ENCODE results near the gene TPBGL.
"Not testable (repeated sequence)": the region's sequence is repeated elsewhere in the genome, so short reads cannot be mapped to it uniquely, and the experiment has no call there.

DNA sequence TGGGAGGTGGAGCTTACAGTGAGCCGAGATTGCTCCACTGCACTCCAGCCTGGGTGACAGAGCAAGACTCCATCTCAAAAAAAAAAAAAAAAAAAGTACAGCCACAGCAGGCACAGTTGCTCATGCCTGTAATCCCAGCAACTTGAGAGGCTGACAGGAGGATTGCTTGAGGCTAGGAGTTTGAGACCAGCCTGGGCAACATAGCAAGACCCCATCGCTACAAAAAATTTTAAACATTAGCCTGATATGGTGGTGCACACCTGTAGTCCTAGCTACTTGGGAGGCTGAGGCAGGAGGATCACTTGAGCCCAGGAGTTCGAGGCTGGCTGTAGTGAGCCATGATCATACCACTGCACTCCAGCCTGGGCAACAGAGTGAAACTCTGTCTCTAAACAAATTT lies 34.1 kb downstream of the TPBGL start:
- TF ChIP-seq, protein P1, sequence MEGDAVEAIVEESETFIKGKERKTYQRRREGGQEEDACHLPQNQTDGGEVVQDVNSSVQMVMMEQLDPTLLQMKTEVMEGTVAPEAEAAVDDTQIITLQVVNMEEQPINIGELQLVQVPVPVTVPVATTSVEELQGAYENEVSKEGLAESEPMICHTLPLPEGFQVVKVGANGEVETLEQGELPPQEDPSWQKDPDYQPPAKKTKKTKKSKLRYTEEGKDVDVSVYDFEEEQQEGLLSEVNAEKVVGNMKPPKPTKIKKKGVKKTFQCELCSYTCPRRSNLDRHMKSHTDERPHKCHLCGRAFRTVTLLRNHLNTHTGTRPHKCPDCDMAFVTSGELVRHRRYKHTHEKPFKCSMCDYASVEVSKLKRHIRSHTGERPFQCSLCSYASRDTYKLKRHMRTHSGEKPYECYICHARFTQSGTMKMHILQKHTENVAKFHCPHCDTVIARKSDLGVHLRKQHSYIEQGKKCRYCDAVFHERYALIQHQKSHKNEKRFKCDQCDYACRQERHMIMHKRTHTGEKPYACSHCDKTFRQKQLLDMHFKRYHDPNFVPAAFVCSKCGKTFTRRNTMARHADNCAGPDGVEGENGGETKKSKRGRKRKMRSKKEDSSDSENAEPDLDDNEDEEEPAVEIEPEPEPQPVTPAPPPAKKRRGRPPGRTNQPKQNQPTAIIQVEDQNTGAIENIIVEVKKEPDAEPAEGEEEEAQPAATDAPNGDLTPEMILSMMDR (conservative IDR thresholded peaks at IDR 0.05; ENCODE audit: low read depth, low read length), result not testable (repeated sequence)
- TF ChIP-seq MAFK (IDR thresholded peaks at IDR 0.05; ENCODE audit: low read depth, low read length); RAD21 (IDR thresholded peaks at IDR 0.05; ENCODE audit: low read length); POLR2A (IDR thresholded peaks at IDR 0.05; ENCODE audit: low read depth, low read length); MAZ (IDR thresholded peaks at IDR 0.05; ENCODE audit: borderline replicate concordance, low read depth, low read length); MXI1 (IDR thresholded peaks at IDR 0.05; ENCODE audit: borderline replicate concordance, low read depth, low read length); FOS (IDR thresholded peaks at IDR 0.05; ENCODE audit: low read depth, low read length); BHLHE40 (IDR thresholded peaks at IDR 0.05; ENCODE audit: low read depth, low read length); RFX5 (IDR thresholded peaks at IDR 0.05; ENCODE audit: low read depth, low read length); SMC3 (IDR thresholded peaks at IDR 0.05; ENCODE audit: low read depth, low read length); NFE2L2 (IDR thresholded peaks at IDR 0.05; ENCODE audit: low read depth, low read length): not testable (repeated sequence)
- TF ChIP-seq, protein P2, sequence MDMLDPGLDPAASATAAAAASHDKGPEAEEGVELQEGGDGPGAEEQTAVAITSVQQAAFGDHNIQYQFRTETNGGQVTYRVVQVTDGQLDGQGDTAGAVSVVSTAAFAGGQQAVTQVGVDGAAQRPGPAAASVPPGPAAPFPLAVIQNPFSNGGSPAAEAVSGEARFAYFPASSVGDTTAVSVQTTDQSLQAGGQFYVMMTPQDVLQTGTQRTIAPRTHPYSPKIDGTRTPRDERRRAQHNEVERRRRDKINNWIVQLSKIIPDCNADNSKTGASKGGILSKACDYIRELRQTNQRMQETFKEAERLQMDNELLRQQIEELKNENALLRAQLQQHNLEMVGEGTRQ (IDR thresholded peaks at IDR 0.05; ENCODE audit: low read depth, low read length), result not testable (repeated sequence)

All from IMR-90 (cell line).